NOMO-1 treated with dmso at 0.1 percent for 144 hours (cell line): ENCODE measurements around the gene EIF5A2.
"Not testable (repeated sequence)": the region's sequence is repeated elsewhere in the genome, so short reads cannot be mapped to it uniquely, and the experiment has no call there.

Experiments used
- DNase-seq: peaks from one replicate; lab custom pipeline; 2025; ENCODE audit not compliant: unreplicated experiment; lab: John Stamatoyannopoulos, UW

EIF5A2 gene

GRCh38 chr3:170908235-170909116 lies at the start of gene EIF5A2:
Gene EIF5A2, minus strand, starts transcription at chr3:170908637. Its CDS starts 831 bp downstream, at chr3:170907806.
- peak; percentile 60 for DNase-seq

- DNase-seq: no peak
Measured at GRCh38 chr3:170956647-170957046, 48.2 kb upstream of the EIF5A2 start.

- no peak for DNase-seq
Measured at GRCh38 chr3:170953736-170954135, 45.3 kb upstream of the EIF5A2 start.

- DNase-seq: no peak
Measured at GRCh38 chr3:170953229-170953628, 44.8 kb upstream of the EIF5A2 start.

- DNase-seq: no peak
Measured at GRCh38 chr3:170949211-170949610, 40.8 kb upstream of the EIF5A2 start.

GRCh38 chr3:170947018-170947769 lies 38.8 kb upstream of the EIF5A2 start:
- DNase-seq: no peak

- DNase-seq: no peak
Measured at GRCh38 chr3:170942011-170942410, 33.6 kb upstream of the EIF5A2 start.

GRCh38 chr3:170941551-170941950 lies 33.1 kb upstream of the EIF5A2 start:
- DNase-seq: no peak

GRCh38 chr3:170933039-170933438 lies 24.6 kb upstream of the EIF5A2 start:
- not testable (repeated sequence) for DNase-seq

- DNase-seq: not testable (repeated sequence)
Measured at GRCh38 chr3:170923553-170923952, 15.1 kb upstream of the EIF5A2 start.

GRCh38 chr3:170918715-170919114 lies 10.3 kb upstream of the EIF5A2 start:
- no peak for DNase-seq

- no peak for DNase-seq
Measured at GRCh38 chr3:170914690-170915089, 6.3 kb upstream of the EIF5A2 start.

GRCh38 chr3:170914212-170914611 lies 5.8 kb upstream of the EIF5A2 start:
- no peak for DNase-seq

GRCh38 chr3:170911051-170911450 lies 2.6 kb upstream of the EIF5A2 start:
- DNase-seq: no peak

- no peak for DNase-seq
Measured at GRCh38 chr3:170910542-170910941, 2.1 kb upstream of the EIF5A2 start.

- no peak for DNase-seq
Measured at GRCh38 chr3:170909129-170909903, 879 bp upstream of the EIF5A2 start.

- no peak for DNase-seq
Measured at GRCh38 chr3:170907637-170908234, 701 bp downstream of the EIF5A2 start.

- no peak for DNase-seq
Measured at GRCh38 chr3:170905862-170906261, 2.6 kb downstream of the EIF5A2 start.

GRCh38 chr3:170903123-170903522 lies 5.3 kb downstream of the EIF5A2 start:
- DNase-seq: no peak

GRCh38 chr3:170899455-170899854 lies 9.0 kb downstream of the EIF5A2 start:
- no peak for DNase-seq

- DNase-seq: no peak
Measured at GRCh38 chr3:170897978-170898377, 10.5 kb downstream of the EIF5A2 start.
